ENCODE results near the gene FAM107B. TPM values are rescaled to one million over a fixed set of nuclear protein-coding genes. Genes with fewer than 3 reads are reported as not detected.

Gene FAM107B
- total and polyA plus RNA-seq, 2 experiments from 2014 or later: 11.0 to 17.6 TPM

GRCh38 chr10:14533295-14533694 lies 241.4 kb downstream of the FAM107B start:
- H3K4me1 Mint-ChIP-seq: no peaks in the 10 kb centered on the region
- no peak overlapping the region for H3K4me3 Mint-ChIP-seq
- Histone ChIP-seq H3K4me1 (ENCODE audit: insufficient read depth) (no peaks in the 10 kb centered on the region), H3F3A (replicated peaks; ENCODE audit: low read depth) (no peaks in the 10 kb centered on the region), H3K36me3 (ENCODE audit: insufficient read depth) (no peaks in the 10 kb centered on the region), H2AFZ (no peak overlapping the region), H3K4me2 (no peak overlapping the region), H3K4me3 (no peak overlapping the region), H3K27me3 (ENCODE audit: insufficient read depth) (no peaks in the 10 kb centered on the region), H3K79me2 (replicated peaks; ENCODE audit: insufficient read depth) (peaks cover 13% of the 10 kb centered on the region; the same call in 1 of the 2 replicates), H3K27ac (ENCODE audit: low read depth) (0 out of 2 replicates have a peak overlapping the region, but pooled peaks have one; percentile 59), H3K9me2 (ENCODE audit: insufficient read depth) (no peaks in the 10 kb centered on the region), H4K20me1 (replicated peaks; ENCODE audit: insufficient read depth) (peaks cover 4% of the 10 kb centered on the region; the same call in 1 of the 2 replicates)
- no peaks in the 10 kb centered on the region; the same call in 2 of the 3 replicates for H3K36me3 Mint-ChIP-seq (ENCODE audit: low read depth)
- H3K27ac Mint-ChIP-seq: 0 out of 2 replicates have a peak overlapping the region, but pooled peaks have one; percentile 75
- H3K9me3 Mint-ChIP-seq: no peaks in the 10 kb centered on the region
- peaks cover 2% of the 10 kb centered on the region for H3K27me3 Mint-ChIP-seq (ENCODE audit: insufficient read depth, low read depth, poor library complexity)
- TF ChIP-seq JUNB (IDR thresholded peaks at IDR 0.05; ENCODE audit: unreplicated experiment): no peak
- DNase-seq (ENCODE audit: low spot score) (no peak), ATAC-seq (no peak)

- H2AFZ ChIP-seq: no peak overlapping the region
- no peak for DNase-seq (ENCODE audit: low spot score)
- no peaks in the 10 kb centered on the region for H3F3A ChIP-seq (replicated peaks; ENCODE audit: low read depth)
- H3K9me3 Mint-ChIP-seq: no peaks in the 10 kb centered on the region
- H3K27ac Mint-ChIP-seq: no peak overlapping the region
- H3K36me3 ChIP-seq (ENCODE audit: insufficient read depth): no peaks in the 10 kb centered on the region
- H3K4me3 Mint-ChIP-seq: no peak overlapping the region
- H3K27ac ChIP-seq (ENCODE audit: low read depth): 0 out of 2 replicates have a peak overlapping the region, but pooled peaks have one; percentile 39
- peaks cover 2% of the 10 kb centered on the region for H3K27me3 Mint-ChIP-seq (ENCODE audit: insufficient read depth, low read depth, poor library complexity)
- no peaks in the 10 kb centered on the region for H3K27me3 ChIP-seq (ENCODE audit: insufficient read depth)
- H3K9me2 ChIP-seq (ENCODE audit: insufficient read depth): no peaks in the 10 kb centered on the region
- H3K4me1 Mint-ChIP-seq: no peaks in the 10 kb centered on the region
- no peak for ATAC-seq
- H3K4me2 ChIP-seq: no peak overlapping the region
- H3K79me2 ChIP-seq (replicated peaks; ENCODE audit: insufficient read depth): peaks cover 13% of the 10 kb centered on the region; the same call in 1 of the 2 replicates
- H3K4me3 ChIP-seq: no peak overlapping the region
- no peaks in the 10 kb centered on the region for H3K4me1 ChIP-seq (ENCODE audit: insufficient read depth)
- no peaks in the 10 kb centered on the region; the same call in 2 of the 3 replicates for H3K36me3 Mint-ChIP-seq (ENCODE audit: low read depth)
- H4K20me1 ChIP-seq (replicated peaks; ENCODE audit: insufficient read depth): peaks cover 4% of the 10 kb centered on the region; the same call in 1 of the 2 replicates
- no peak for TF ChIP-seq ZNF331 (CRISPR knock-in tag; IDR thresholded peaks at IDR 0.05; ENCODE audit: low read depth)
- no peak for TF ChIP-seq STAT1 (IDR thresholded peaks at IDR 0.05; ENCODE audit: unreplicated experiment)
- no peak for TF ChIP-seq ZNF114 (CRISPR knock-in tag; IDR thresholded peaks at IDR 0.05)
- no peak for TF ChIP-seq EZH2phosphoT487 (IDR thresholded peaks at IDR 0.05; ENCODE audit: unreplicated experiment)
- TF ChIP-seq JUNB (IDR thresholded peaks at IDR 0.05; ENCODE audit: unreplicated experiment): no peak
- TF ChIP-seq ZNF462 (CRISPR knock-in tag; IDR thresholded peaks at IDR 0.05): no peak
- TF ChIP-seq POLR2AphosphoS5 (IDR thresholded peaks at IDR 0.05; ENCODE audit: low read depth): no peak
- TF ChIP-seq ETS1 (IDR thresholded peaks at IDR 0.05): no peak
- no peak for TF ChIP-seq NANOG (IDR thresholded peaks at IDR 0.05; ENCODE audit: borderline replicate concordance)
- no peak for TF ChIP-seq EZH2 (IDR thresholded peaks at IDR 0.05; ENCODE audit: low read depth, unreplicated experiment)
These were observed 242.0 kb downstream of the FAM107B start for GRCh38 chr10:14532473-14533251.

Measured in GM23338 (cell line).